Cerebellar nuclear complex (tissue), 1 donor: Measurements from ENCODE around the gene LRRC26.

Experiments used
- DNase-seq, 2 experiments: peaks; one replicate each; lab custom pipeline; 2025; lab: John Stamatoyannopoulos, UW

LRRC26 gene

DNA sequence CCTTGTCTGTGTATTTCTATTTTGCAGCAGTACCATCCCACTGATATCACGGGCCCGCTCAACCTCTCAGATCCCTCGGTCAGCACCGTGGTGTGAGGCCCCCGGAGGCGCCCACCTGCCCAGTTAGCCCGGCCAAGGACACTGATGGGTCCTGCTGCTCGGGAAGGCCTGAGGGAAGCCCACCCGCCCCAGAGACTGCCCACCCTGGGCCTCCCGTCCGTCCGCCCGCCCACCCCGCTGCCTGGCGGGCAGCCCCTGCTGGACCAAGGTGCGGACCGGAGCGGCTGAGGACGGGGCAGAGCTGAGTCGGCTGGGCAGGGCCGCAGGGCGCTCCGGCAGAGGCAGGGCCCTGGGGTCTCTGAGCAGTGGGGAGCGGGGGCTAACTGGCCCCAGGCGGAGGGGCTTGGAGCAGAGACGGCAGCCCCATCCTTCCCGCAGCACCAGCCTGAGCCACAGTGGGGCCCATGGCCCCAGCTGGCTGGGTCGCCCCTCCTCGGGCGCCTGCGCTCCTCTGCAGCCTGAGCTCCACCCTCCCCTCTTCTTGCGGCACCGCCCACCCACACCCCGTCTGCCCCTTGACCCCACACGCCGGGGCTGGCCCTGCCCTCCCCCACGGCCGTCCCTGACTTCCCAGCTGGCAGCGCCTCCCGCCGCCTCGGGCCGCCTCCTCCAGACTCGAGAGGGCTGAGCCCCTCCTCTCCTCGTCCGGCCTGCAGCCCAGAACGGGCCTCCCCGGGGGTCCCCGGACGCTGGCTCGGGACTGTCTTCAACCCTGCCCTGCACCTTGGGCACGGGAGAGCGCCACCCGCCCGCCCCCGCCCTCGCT is 1.9 kb downstream of the LRRC26 start:
- no peak for DNase-seq

DNA sequence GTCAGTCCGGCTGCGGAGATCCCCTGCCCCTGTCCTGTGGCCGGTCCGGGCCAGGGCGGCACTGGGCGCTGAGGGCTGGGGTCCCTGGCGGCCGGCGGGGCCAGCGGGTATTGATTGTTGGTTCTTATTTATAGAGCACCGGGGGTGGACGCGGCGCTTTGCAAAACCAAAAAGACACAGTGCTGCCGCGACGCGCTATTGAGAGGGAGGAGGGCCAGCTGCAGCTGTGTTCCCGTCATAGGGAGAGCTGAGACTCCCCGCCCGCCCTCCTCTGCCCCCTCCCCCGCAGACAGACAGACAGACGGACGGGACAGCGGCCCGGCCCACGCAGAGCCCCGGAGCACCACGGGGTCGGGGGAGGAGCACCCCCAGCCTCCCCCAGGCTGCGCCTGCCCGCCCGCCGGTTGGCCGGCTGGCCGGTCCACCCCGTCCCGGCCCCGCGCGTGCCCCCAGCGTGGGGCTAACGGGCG is 2.5 kb downstream of the LRRC26 start:
- no peak for DNase-seq

DNA sequence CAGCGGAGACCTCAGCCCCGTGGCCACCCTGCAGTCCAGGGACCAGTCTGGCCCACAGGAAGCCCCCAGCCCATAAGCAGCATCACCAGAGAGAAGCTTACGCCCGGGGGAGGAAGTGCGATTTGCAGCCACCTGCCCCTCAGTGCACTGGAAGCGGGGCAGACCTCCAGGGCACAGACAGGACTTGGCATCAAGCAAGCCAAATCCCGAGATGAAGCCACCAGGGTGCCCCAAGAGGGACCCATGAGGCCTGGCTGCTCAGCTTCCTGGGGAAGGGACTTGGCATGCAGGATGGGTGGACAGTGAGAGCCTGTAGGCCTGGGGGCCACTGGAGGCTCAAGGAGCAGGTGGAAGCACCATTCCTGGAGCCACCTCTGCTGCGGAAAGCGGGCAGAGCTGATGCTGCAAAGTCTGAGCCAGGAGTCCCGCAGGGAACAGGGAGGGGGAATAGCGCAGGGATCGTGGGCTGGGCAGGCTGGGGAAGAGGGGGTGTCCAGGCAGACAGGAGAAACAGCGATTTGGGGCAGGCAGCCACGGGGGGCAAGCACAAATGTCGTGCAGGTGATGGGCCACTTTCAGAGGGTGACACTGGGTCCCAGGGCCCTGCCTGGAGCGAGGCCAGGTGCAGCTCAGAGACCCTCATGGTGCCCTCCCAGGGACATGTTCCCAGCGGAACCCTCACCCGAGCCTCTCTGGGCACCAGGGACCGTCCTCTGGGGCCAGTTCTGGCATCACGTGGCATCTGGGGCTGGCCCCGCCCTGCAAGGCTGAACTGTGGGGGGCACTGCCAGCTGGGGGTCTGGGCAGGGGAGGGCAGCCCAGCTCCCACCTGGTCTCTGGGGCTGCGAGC is 3.2 kb downstream of the LRRC26 start:
- peak in 1 of 2 experiments; percentile 22 for DNase-seq

DNA sequence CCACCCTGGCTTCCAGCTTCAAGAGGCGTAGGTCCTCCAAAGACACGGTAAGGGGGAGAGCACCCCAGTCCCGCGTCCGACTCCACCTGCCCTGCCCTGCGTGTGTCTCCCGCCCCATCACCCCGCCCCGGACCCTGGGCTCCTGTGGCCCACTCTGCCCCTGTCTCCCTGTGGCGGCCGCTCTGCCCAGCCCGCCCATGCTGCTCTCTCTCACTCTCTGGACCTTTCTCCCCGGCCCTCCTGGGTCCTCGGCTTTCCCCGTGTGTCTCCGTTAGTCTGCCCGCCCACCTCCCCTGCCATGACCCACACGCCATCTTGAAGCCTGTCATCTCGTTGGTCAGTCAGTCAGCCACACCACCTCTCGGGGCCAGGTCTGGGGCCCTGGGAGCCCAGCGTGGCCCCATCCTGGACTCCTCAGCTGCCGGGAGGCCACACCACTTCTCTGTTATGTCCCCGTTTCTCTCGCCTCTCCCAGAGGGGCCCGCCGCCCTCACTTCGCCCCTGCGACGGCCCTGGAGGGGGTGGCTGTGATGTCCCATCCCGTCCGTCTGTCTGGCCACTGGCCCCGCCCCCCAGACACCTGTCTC is 4.5 kb downstream of the LRRC26 start:
- no peak for DNase-seq

DNA sequence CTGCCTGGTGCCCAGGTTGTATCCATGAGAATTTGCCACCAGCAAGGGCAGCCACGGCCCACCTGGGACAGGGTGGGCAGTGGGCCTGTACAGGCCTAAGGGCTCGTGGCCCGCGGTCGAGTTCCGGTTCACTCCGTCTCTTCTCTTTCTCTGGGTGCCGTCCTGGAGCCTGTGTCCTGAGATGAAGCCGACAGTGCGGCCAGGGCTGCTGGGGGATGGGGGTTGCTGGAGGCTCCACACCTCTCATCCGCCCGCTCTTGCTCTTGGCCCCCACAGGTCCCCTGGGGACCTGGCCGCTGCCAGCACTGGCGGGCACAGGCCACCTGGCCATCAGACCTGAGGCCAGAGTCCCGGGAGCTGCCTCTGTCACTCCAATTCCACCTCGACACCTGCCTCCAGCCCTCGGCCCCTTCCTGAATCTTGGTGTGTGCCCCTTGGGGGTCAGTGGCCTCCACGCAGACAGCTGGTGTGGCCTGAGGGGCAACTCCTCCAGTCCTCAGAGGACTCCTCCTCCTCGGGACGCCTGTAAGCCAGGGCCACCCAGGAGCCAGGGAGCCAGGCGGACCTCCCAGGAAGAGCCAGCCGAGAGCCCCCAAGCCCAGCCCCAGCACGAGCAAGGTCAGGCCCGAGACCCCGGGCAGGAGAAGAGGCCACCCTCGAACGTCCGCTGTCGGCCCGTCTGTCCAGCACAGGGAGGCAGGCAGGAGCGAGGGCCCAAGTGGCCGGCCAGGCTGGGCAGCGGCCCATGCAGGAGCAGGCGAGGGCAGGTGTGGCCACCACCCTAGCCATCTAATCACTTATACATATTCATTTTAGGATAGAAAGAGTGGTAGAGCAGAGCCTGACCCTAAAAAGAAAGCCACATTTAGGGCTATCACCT is 5.2 kb downstream of the LRRC26 start:
- DNase-seq, result no peak

DNA sequence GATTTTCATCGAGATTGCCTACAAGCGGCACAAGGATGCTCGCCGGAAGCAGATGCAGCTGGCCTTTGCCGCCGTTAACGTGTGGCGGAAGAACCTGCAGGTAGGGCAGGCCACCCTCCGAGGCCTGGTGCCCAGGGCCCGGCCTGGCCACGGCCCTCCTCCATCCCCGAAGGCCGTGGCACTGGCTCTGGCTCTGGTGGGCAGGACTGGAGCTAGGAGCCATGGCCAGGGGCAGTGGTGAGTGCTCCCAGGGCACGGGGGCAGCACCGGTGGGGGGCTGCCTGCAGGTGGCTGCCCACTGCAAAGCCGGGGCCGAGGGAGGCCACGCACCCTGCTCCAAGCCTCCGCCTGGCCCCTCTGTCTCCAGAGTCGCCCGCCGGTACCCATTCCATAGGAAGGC is 6.0 kb downstream of the LRRC26 start:
- DNase-seq, result no peak

DNA sequence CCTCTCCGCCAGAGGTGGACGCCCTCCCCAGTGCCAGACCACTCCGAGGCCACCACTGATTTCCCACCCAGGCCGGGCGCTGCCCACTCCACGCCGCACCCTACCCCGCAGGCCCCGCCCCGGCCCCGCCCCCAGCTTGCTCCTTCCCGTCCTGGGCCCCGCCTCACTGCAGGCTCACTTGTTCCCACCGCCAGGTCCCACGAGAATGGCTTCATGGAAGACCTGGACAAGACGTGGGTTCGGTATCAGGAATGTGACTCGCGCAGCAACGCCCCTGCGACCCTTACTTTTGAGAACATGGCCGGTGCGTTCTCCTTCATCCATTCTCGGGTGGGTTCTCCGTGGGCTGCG is 6.5 kb downstream of the LRRC26 start:
- no peak for DNase-seq

DNA sequence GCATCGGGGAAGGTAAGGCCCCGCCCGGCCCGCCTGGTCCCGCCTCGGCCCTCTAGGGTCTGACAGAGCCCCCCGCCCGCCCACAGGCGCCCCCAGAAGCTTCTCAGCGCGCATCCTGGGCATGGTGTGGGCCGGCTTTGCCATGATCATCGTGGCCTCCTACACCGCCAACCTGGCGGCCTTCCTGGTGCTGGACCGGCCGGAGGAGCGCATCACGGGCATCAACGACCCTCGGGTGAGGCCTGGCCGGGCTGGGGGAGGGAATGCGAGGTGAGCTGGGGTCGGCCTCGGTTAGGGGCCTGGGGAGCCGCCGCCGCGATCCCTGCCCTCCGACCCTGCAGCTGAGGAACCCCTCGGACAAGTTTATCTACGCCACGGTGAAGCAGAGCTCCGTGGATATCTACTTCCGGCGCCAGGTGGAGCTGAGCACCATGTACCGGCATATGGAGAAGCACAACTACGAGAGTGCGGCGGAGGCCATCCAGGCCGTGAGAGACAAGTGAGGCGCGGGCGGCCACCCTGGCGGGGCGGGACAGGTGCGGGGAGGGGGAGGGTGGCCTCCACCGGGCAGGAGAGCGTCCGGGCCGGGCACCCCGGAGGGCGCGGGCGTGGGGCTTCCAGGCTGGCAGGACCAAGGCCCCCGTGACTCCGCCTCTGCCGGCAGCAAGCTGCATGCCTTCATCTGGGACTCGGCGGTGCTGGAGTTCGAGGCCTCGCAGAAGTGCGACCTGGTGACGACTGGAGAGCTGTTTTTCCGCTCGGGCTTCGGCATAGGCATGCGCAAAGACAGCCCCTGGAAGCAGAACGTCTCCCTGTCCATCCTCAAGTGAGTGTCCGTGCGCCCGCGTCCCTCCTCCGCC is 7.1 kb downstream of the LRRC26 start:
- no peak for DNase-seq

DNA sequence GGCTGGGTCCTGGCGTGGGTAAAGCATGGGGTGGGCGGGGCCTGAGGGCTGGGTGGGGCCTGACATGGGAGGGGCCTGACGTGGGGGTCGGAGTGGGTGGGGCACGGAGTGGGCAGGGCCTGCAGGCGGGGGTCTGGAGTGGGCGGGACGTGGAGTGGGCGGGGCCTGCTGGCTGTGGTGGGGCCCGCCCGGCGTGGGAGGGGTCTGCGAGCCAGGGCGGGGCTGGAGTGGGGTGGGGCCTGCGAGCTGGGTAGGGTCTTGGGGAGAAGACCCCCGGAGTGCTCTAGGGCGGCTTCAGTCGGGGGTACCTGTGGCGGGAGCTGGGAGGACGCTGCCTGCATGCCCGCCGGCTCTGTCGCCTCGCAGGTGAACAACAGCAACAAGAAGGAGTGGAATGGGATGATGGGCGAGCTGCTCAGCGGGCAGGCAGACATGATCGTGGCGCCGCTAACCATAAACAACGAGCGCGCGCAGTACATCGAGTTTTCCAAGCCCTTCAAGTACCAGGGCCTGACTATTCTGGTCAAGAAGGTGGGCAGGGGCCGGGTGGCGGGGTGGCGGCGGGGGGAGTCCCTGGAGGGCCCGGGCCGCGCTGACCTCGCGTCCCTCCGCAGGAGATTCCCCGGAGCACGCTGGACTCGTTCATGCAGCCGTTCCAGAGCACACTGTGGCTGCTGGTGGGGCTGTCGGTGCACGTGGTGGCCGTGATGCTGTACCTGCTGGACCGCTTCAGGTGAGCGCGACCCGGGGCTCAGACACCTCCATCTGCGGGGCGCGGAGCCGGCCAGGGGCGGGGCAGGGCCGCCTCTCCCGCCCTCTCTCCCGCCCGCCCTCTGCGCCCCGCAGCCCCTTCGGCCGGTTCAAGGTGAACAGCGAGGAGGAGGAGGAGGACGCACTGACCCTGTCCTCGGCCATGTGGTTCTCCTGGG is 8.0 kb downstream of the LRRC26 start:
- DNase-seq, result no peak

DNA sequence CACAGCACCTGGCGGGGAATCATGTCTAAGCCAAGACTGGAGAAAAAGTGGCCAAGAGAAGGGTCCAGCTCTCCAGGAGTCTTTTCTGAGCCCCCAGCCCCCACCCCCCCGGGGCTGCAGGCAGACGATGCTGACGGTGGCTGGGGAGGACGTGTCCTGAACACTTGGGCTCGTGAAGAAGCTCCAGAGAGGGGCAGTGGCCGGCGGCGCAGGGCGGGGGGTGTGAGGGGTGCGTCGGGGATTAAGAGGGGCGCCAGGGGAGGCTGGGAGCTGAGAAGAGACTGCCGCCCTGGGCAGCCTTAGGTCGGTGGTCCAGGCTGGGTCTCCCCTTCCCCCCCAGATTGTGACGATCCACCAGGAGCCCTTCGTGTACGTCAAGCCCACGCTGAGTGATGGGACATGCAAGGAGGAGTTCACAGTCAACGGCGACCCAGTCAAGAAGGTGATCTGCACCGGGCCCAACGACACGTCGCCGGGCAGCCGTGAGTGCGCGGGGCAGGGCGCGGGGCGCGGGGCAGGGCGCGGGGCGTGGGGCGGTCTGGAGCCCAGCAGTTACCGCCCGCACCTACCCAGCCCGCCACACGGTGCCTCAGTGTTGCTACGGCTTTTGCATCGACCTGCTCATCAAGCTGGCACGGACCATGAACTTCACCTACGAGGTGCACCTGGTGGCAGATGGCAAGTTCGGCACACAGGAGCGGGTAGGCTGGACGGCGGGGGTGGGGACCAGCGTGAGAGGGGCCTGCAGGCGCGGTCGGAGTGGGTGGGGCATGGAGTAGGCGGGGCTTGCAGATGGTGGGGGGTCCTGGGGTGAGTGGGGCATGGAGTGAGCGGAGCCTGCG is 8.9 kb downstream of the LRRC26 start:
- DNase-seq, result no peak

DNA sequence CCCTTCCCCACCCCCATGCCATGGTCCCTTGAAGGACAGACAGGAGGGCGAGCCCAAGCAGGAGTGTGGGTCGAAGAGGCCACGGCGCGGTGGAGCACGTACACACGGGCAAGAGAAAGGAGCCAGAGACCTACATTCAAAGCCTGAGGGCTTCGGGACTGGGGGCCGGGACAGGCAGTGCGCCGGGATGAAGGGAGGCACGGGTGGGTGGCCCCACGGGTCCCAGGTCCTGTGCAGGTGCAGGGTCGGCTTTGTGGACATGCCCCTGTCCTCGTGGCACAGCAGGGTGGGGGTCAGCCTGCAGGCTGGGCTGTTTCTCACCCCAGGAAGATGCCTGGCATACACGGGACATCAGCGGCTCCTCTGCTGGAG is 9.8 kb downstream of the LRRC26 start:
- DNase-seq, result no peak

DNA sequence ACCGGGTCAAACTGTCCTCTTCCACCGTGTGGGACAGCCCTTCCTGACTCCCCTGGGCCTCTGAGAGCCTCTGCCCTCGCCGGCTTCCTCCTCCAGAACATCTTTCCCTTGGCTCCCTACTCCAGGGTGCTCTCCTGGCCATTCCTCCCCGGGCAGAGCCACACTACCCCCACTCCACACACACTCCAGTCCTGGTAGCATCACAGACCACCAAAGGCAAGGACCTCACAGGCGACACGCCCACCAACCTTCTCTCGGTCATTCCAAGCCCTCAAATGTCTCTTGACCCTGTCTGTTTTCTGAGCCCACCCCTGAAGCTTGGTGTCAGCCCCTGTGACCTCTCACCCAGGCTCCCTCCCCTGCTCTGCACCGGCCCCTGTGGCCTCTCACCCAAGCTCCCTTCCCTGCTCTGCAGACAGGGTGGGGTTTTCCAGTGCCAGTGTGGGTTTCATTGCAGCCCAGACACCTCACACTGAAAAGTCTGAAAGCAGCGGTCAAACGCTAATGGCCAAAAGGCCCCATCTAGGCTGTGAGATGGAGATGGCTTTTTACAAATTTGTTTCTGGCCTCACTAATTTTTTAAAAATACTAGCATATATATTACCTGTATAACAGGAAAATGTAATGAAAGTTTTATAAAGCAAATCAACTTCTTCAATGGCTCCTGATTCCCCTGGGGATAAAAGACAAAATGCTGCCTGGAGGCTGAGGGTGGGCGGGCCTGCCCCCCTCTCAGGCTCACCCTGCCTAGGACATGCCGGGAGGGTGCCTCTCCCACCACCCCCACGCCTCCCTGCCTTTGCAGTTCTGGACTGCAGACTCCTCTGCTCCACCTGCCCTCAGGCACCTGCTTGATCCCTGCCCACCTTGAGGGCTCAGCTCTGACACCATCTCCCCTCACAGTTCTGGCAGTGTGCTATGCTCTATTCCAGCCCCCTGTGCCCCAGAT is 10.5 kb downstream of the LRRC26 start:
- no peak for DNase-seq

DNA sequence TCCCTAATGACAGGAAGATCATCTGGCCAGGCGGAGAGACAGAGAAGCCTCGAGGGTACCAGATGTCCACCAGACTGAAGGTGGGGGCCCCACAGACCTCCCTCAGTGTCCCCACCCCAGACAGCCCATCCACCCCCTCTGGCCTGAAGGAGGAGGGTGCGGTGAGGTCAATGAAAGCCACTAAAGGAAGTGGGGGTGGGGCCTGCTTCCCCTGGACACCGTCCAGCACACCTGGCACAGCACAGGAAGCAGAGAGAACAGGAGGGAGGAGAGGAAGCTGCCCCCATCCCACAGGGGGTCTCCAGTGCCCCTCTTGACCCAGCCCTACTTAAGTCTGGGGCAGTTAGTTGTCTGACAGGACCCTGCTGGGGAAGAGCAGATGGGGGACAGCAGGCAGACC is 11.2 kb downstream of the LRRC26 start:
- DNase-seq, result no peak

DNA sequence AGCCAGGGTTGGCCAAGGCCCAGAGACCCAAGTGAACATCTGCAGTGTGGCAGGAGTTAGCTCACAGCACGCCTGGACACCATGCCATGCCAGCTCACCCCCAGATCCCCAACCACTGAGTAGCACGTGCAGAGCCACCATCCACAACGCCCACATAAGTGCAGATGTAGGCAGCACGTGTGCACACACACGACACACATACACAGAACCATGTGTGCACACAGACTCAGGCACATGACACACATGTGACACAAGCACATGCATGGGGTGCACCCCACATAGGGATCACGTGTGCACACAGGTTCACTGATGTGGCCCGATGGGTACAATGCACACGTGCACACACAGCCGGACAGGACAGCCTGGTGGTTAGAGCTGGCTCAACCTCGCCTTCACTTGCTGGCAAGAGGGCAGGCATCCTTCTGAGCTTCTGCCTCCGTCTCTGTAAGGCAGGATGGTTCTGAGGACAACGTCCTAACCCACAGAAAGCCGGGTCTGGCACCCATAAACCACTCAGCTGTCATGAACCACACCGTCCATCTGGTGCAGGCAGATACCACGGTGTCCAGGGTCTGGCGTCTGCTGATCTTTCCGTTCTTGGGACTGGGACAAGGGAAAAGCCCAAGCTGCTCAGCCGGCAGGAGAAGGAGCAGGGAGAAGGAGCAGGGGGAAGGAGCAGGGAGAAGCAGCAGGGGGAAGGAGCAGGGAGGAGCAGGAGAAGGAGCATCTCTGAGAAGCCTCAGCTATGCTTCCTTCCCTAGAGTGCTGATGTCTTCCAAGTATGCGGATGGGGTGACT is 12.0 kb downstream of the LRRC26 start:
- peak in 1 of 2 experiments; percentile 79 for DNase-seq

DNA sequence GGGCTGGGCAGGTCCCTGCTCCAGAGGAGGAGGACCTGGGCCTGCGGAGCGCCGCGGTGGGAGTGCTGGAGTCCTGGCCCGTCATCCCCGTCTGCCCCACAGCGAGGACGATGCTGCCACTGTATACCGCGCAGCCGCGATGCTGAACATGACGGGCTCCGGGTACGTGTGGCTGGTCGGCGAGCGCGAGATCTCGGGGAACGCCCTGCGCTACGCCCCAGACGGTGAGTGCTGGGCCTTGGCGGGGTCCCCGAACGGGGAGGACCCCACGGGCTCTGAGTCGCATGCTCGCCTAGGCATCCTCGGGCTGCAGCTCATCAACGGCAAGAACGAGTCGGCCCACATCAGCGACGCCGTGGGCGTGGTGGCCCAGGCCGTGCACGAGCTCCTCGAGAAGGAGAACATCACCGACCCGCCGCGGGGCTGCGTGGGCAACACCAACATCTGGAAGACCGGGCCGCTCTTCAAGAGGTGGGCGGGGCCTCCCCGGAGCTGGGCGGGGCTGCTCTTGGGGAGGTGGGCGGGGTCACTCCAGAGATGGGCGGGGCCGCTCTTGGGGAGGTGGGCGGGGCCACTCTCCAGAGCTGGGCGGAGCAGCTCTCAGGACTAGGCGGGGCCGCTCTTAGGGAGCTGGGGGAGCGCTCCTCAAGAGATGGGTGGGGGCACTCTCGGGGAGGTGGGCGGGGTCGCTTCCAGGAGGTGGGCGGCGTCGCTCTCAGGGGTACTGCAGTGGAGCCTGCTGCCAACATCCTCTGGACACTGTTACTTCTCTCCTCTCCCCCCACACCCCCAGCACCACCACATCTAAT is 13.1 kb downstream of the LRRC26 start:
- no peak for DNase-seq

DNA sequence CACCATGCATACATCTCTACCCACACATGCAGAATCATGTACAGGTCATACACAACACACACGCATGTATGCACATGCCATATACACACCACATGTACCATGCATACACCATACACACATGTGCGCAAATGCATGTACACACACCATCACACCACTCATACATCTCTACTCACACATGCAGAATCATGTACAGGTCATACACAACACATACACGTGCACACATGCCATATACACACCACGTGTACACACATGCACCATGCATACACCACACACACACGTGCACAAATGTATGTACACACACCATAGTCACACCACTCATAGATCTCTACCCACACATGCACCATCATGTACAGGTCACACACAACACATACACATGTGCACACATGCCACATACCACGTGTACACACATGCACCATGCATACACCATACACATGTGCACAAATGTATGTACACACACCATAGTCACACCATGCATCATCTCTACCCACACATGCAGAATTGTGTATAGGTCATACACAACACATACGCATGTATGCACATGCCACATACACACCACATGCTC is 16.9 kb downstream of the LRRC26 start:
- no peak for DNase-seq
